DOHH2 (cell line): ENCODE results near the gene C2CD5.

ENCODE experiments used
- H3F3A ChIP-seq: fragments of 200-600 bp; sonication (generic), shearing (Covaris generic); 2 replicates; pipeline ENCODE4 v1.6.0; 2016; ENCODE audit warnings: antibody characterized with exemption, mild to moderate bottlenecking; ENCODE audit not compliant: control insufficient read depth, insufficient read depth
- H3K27ac ChIP-seq: fragments of 200-600 bp; sonication (generic); 2 replicates; pipeline ENCODE4 v1.5.1; 2014; ENCODE audit warnings: low read depth, mild to moderate bottlenecking, low read length, moderate library complexity
- H3K27me3 ChIP-seq: fragments of 200-600 bp; sonication (generic); 2 replicates; pipeline ENCODE4 v1.6.1; 2014; ENCODE audit warnings: mild to moderate bottlenecking, low read length, mixed read lengths; ENCODE audit not compliant: control insufficient read depth
- H3K36me3 ChIP-seq: fragments of 200-600 bp; sonication (generic); 2 replicates; pipeline ENCODE4 v1.6.1; 2014; ENCODE audit warnings: mild to moderate bottlenecking, low read length, moderate library complexity, mixed read lengths; ENCODE audit not compliant: control insufficient read depth
- H3K4me1 ChIP-seq: fragments of 200-600 bp; sonication (generic); 2 replicates; pipeline ENCODE4 v1.6.1; 2014; ENCODE audit warnings: mild to moderate bottlenecking, low read length, mixed read lengths; ENCODE audit not compliant: control insufficient read depth
- H3K4me2 ChIP-seq: fragments of 200-600 bp; sonication (generic); 2 replicates; pipeline ENCODE4 v1.6.0; 2014; ENCODE audit warnings: mild to moderate bottlenecking, low read length, moderate library complexity
- H3K4me3 ChIP-seq: fragments of 200-600 bp; sonication (generic); 2 replicates; pipeline ENCODE4 v1.5.1; 2014; ENCODE audit warnings: mild to moderate bottlenecking, low read length, mixed read lengths
- H3K79me2 ChIP-seq: fragments of 200-600 bp; sonication (generic); 2 replicates; pipeline ENCODE4 v1.6.1; 2014; ENCODE audit warnings: mild to moderate bottlenecking, low read length, mixed read lengths; ENCODE audit not compliant: control insufficient read depth
- H3K9me2 ChIP-seq: fragments of 200-600 bp; sonication (generic); replicated peaks from 2 replicates; pipeline ENCODE4 v1.6.1; 2014; ENCODE audit warnings: mild to moderate bottlenecking, low read length, mixed read lengths; ENCODE audit not compliant: control insufficient read depth
- H3K9me3 ChIP-seq: fragments of 200-600 bp; sonication (generic); 2 replicates; pipeline ENCODE4 v1.6.1; 2014; ENCODE audit warnings: antibody characterized with exemption, low read length, mixed read lengths; ENCODE audit not compliant: control insufficient read depth, insufficient read depth
- H4K20me1 ChIP-seq: fragments of 200-600 bp; sonication (generic); 2 replicates; pipeline ENCODE4 v1.6.0; 2014; ENCODE audit warnings: low read depth, mild to moderate bottlenecking, antibody characterized with exemption, low read length, moderate library complexity; ENCODE audit not compliant: control insufficient read depth, insufficient read depth
- EZH2phosphoT487 ChIP-seq: fragments of 200-600 bp; sonication (generic); IDR thresholded peaks from 2 replicates; pipeline ENCODE4 v1.6.1; 2017; ENCODE audit warnings: borderline replicate concordance, mild to moderate bottlenecking, antibody characterized with exemption, low read length, moderate library complexity, mixed read lengths
- TF ChIP-seq, protein P1 (sequence below): fragments of 200-600 bp; sonication (generic); IDR thresholded peaks from one replicate; pipeline ENCODE4 v1.5.1; 2014; ENCODE audit warnings: antibody characterized with exemption, mild to moderate bottlenecking, low read depth, low read length; ENCODE audit not compliant: poor library complexity, severe bottlenecking

The C2CD5 gene

DNA sequence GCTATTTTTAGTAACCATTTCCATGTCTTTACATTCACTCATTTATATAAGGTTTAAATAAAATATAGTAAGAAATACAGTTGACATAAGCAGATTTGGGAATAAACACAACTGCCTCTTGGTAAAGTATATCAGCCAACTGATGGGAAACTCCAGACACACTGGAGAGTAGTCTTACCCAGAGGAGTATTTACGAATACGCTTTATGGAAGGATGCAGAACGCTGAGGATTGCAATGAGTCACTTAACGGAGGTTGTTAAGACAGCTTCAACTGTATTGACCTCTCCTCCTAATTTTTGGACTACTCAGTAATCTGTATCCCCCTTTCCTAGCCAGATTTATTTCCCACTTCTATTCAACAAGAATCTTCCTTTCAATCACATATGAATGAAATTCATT lies 6.0 kb downstream of the C2CD5 start:
- TF ChIP-seq, protein P1, sequence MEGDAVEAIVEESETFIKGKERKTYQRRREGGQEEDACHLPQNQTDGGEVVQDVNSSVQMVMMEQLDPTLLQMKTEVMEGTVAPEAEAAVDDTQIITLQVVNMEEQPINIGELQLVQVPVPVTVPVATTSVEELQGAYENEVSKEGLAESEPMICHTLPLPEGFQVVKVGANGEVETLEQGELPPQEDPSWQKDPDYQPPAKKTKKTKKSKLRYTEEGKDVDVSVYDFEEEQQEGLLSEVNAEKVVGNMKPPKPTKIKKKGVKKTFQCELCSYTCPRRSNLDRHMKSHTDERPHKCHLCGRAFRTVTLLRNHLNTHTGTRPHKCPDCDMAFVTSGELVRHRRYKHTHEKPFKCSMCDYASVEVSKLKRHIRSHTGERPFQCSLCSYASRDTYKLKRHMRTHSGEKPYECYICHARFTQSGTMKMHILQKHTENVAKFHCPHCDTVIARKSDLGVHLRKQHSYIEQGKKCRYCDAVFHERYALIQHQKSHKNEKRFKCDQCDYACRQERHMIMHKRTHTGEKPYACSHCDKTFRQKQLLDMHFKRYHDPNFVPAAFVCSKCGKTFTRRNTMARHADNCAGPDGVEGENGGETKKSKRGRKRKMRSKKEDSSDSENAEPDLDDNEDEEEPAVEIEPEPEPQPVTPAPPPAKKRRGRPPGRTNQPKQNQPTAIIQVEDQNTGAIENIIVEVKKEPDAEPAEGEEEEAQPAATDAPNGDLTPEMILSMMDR = no peak
- TF ChIP-seq EZH2phosphoT487 = no peak
- Histone ChIP-seq H3K79me2 (peaks cover 36% of the 10 kb centered on the region), H3K9me3 (no peaks in the 10 kb centered on the region), H3K27ac (no peak overlapping the region), H3K9me2 (no peaks in the 10 kb centered on the region), H4K20me1 (no peaks in the 10 kb centered on the region), H3K4me2 (no peak overlapping the region), H3K27me3 (no peaks in the 10 kb centered on the region), H3K4me1 (peaks cover 19% of the 10 kb centered on the region), H3K36me3 (peaks cover 24% of the 10 kb centered on the region), H3K4me3 (no peak overlapping the region), H3F3A (peaks cover 2% of the 10 kb centered on the region; the same call in 1 of the 2 replicates)

DNA sequence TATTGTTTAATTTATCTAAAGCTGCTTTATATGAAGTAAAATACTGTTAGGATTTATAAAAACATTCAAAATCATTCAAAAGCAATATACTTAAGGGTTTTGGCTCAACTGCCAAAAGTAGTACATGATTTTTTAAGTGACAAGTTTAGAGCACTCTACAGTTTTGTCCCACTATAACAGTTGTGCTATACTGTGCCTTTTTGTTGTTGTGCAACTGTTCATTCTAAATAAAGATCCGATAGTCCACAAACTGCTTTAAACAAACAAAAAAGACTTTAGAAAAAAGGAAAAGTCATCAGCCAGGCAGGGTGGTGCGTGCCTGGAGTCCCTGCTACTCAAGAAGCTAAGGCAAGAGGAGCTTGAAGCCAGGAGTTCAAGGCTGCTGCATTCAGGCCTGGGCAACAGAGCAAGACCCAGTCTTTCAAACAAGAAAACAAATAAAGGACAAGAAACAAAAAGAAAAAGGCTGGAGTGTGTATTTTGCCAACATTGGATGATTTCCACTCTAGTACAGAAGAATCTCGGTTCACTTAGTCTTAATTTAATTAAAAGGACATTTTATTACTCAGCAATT lies 7.3 kb downstream of the C2CD5 start:
- Histone ChIP-seq H3K27me3 (no peaks in the 10 kb centered on the region), H3K9me2 (no peaks in the 10 kb centered on the region), H3K36me3 (peaks cover 34% of the 10 kb centered on the region), H3K27ac (no peak overlapping the region), H3K79me2 (peaks cover 23% of the 10 kb centered on the region), H3K4me1 (peaks cover 8% of the 10 kb centered on the region), H4K20me1 (no peaks in the 10 kb centered on the region), H3F3A (0 out of 2 replicates have a peak, but pooled peaks cover 2% of the 10 kb centered on the region), H3K9me3 (no peaks in the 10 kb centered on the region; the same call in 1 of the 2 replicates), H3K4me2 (no peak overlapping the region), H3K4me3 (no peak overlapping the region)
- TF ChIP-seq, protein P1 = no peak
- no peak for TF ChIP-seq EZH2phosphoT487

DNA sequence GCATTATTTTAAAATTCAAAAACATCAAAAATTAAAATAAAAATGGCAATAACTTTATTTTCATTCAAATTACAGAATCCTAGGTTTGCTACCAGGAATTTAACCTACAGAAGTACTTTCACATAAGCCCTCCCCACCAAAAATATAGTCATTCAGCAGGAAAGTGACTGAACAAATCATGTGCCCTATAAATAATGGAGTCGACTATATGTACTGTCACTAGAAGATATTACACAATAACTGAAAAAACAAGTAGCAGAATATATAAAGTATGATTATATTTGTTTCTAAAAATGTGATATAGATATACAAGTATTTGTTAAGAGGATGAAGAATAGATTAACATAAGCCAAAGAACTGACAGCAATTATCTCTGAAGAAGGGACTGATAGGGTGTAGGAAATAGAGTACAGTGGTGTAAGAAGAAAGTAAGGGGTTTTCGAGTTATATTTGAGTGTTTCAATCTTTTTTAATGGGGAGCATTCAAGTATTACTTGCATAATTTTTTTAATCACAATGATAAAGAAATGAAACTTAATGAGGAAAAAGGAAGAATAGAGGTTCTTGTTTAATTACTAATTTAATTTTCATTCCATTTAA lies 7.9 kb downstream of the C2CD5 start:
- Histone ChIP-seq H4K20me1 (no peaks in the 10 kb centered on the region), H3K9me2 (no peaks in the 10 kb centered on the region), H3F3A (0 out of 2 replicates have a peak, but pooled peaks cover 2% of the 10 kb centered on the region), H3K4me1 (peaks cover 8% of the 10 kb centered on the region), H3K4me2 (no peak overlapping the region), H3K9me3 (peaks cover 4% of the 10 kb centered on the region; the same call in 1 of the 2 replicates), H3K27ac (no peak overlapping the region), H3K27me3 (no peaks in the 10 kb centered on the region), H3K36me3 (peaks cover 40% of the 10 kb centered on the region), H3K4me3 (no peak overlapping the region), H3K79me2 (peaks cover 19% of the 10 kb centered on the region)
- TF ChIP-seq EZH2phosphoT487 = no peak
- TF ChIP-seq, protein P1 = no peak
